GM12878 (cell line): ENCODE results near the gene TTC9C. TPM values are rescaled to one million over a fixed set of nuclear protein-coding genes. Genes with fewer than 3 reads are reported as not detected.

Experiments
- BHLHE40 ChIP-seq, 2 experiments: fragments of 450-650 bp in 1 of 2; IDR thresholded peaks; 2 replicates each; pipeline ENCODE4 v1.6.1; 2011 to 2017; ENCODE audit warnings: low read depth in 2 of 2, borderline replicate concordance in 1 of 2, improper control_type of control experiment in 1 of 2, low read length in 1 of 2, mild to moderate bottlenecking in 1 of 2
- BRCA1 ChIP-seq: IDR thresholded peaks from 2 replicates; pipeline ENCODE4 v1.6.1; 2011; ENCODE audit warnings: low read depth, low read length, improper control_type of control experiment
- CHD4 ChIP-seq: fragments of 200-600 bp; sonication (generic); IDR thresholded peaks from 2 replicates; pipeline ENCODE4 v1.6.1; 2016; ENCODE audit warnings: mild to moderate bottlenecking
- CREM ChIP-seq: IDR thresholded peaks from 2 replicates; pipeline ENCODE4 v1.6.1; 2014; ENCODE audit warnings: antibody characterized with exemption, low read depth
- ETV6 ChIP-seq, 2 experiments: fragments of 450-650 bp in 1 of 2; IDR thresholded peaks in 1 of 2; conservative IDR thresholded peaks in 1 of 2; 2 replicates each; pipeline ENCODE4 v1.6.1; 2014; ENCODE audit warnings: antibody characterized with exemption in 1 of 2, borderline replicate concordance in 1 of 2, low read depth in 1 of 2, mild to moderate bottlenecking in 1 of 2, moderate library complexity in 1 of 2
- GATAD2B ChIP-seq: fragments of 450-650 bp; conservative IDR thresholded peaks from 2 replicates; pipeline ENCODE4 v1.6.1; 2017; ENCODE audit warnings: low read depth, mild to moderate bottlenecking, moderate library complexity
- JUND ChIP-seq: IDR thresholded peaks from 2 replicates; pipeline ENCODE4 v1.6.1; 2012; ENCODE audit warnings: low read depth, mild to moderate bottlenecking, low read length, improper control_type of control experiment, moderate library complexity
- MXI1 ChIP-seq: fragments of 150-350 bp; IDR thresholded peaks from 2 replicates; pipeline ENCODE4 v1.6.1; 2011; ENCODE audit warnings: low read depth, mild to moderate bottlenecking, inconsistent platforms, low read length, improper control_type of control experiment
- NFIC ChIP-seq: IDR thresholded peaks from 2 replicates; pipeline ENCODE4 v1.6.1; 2012; ENCODE audit warnings: low read depth, mild to moderate bottlenecking, inconsistent platforms, low read length, moderate library complexity
- NRF1 ChIP-seq: conservative IDR thresholded peaks from 2 replicates; pipeline ENCODE4 v1.6.1; 2011; ENCODE audit warnings: mild to moderate bottlenecking, low read depth, low read length, improper control_type of control experiment
- RAD21 ChIP-seq: IDR thresholded peaks from 2 replicates; pipeline ENCODE4 v1.6.1; 2011; ENCODE audit warnings: mild to moderate bottlenecking, low read depth, low read length, moderate library complexity; ENCODE audit not compliant: insufficient read depth
- RUNX3 ChIP-seq: IDR thresholded peaks from 2 replicates; pipeline ENCODE4 v1.6.1; 2012; ENCODE audit warnings: low read length, inconsistent platforms
- SIX5 ChIP-seq: IDR thresholded peaks from 2 replicates; pipeline ENCODE4 v1.6.1; 2011; ENCODE audit warnings: mild to moderate bottlenecking, low read depth, low read length, moderate library complexity; ENCODE audit not compliant: severe bottlenecking
- SMARCA5 ChIP-seq: fragments of 450-650 bp; IDR thresholded peaks from 2 replicates; pipeline ENCODE4 v1.6.1; 2017; ENCODE audit warnings: mild to moderate bottlenecking
- SMC3 ChIP-seq: IDR thresholded peaks from 2 replicates; pipeline ENCODE4 v1.6.1; 2011; ENCODE audit warnings: low read length, improper control_type of control experiment, borderline replicate concordance
- STAT1 ChIP-seq: fragments of 450-650 bp; conservative IDR thresholded peaks from 2 replicates; pipeline ENCODE4 v1.6.1; 2014; ENCODE audit warnings: antibody characterized with exemption, mild to moderate bottlenecking
- TAF1 ChIP-seq: IDR thresholded peaks from 2 replicates; pipeline ENCODE4 v1.6.1; 2011; ENCODE audit warnings: mild to moderate bottlenecking, low read depth, low read length, borderline replicate concordance
- WRNIP1 ChIP-seq: IDR thresholded peaks from 2 replicates; pipeline ENCODE4 v1.6.1; 2011; ENCODE audit warnings: low read depth, low read length, improper control_type of control experiment, borderline replicate concordance
- ZNF24 ChIP-seq: fragments of 450-650 bp; IDR thresholded peaks from 2 replicates; pipeline ENCODE4 v1.6.1; 2017; ENCODE audit warnings: antibody characterized with exemption, mild to moderate bottlenecking
- ZZZ3 ChIP-seq: IDR thresholded peaks from 2 replicates; pipeline ENCODE4 v1.6.1; 2011; ENCODE audit warnings: low read depth; ENCODE audit not compliant: control insufficient read depth, insufficient read length
- polyA plus RNA-seq, 11 experiments: library from polyadenylated mRNA; depleted of rRNA in 4 of 11; unstranded in 6 of 11; stranded (reverse) in 5 of 11; fragments of >200 nt; fragmentation: Nextera tagmentation in 4 of 11; fragmentation: Illumina TruSeq in 1 of 11; extraction: Ambion mirVana in 4 of 11; extraction: Trizol in 1 of 11; gene quantifications; 1 replicate in 1 of 11; 2 replicates in 10 of 11; pipeline versions ENCODE4 v1.2.1 to v1.2.3, GENCODE V29; 2011 to 2016; ENCODE audit warnings: inconsistent platforms in 2 of 11, missing spikeins in 2 of 11, low read depth in 1 of 11
- total RNA-seq, 4 experiments: library from RNA; depleted of rRNA in 3 of 4; stranded (reverse); fragments of >200 nt in 3 of 4; fragmentation: Illumina TruSeq in 1 of 4; extraction: Trizol in 1 of 4; gene quantifications; 2 replicates each; pipeline versions ENCODE4 v1.2.1 to v1.2.3, GENCODE V29; 2013 to 2021
- TF ChIP-seq, protein P1 (sequence below): fragments of 450-650 bp; IDR thresholded peaks from 2 replicates; pipeline ENCODE4 v1.6.1; 2016; ENCODE audit warnings: mild to moderate bottlenecking
- TF ChIP-seq, protein P2 (sequence below): fragments of 150-350 bp; IDR thresholded peaks from 2 replicates; pipeline ENCODE4 v1.6.1; 2016; ENCODE audit warnings: low read depth, low read length
- TF ChIP-seq, protein P3 (sequence below): fragments of 450-650 bp; formaldehyde crosslinking; IDR thresholded peaks from 2 replicates; pipeline ENCODE4 v1.4.0; 2022; ENCODE audit warnings: mild to moderate bottlenecking, moderate library complexity
- TF ChIP-seq, protein P4 (sequence below): fragments of 150-350 bp; IDR thresholded peaks from 2 replicates; pipeline ENCODE4 v1.6.1; 2014; ENCODE audit warnings: mild to moderate bottlenecking, low read depth, low read length

TTC9C gene
- total and polyA plus RNA-seq, 10 of the 15 experiments (the other 5 are each of a cell fraction or from before 2014, with no cell fraction given): 42.0 to 72.3 (median 50.4) TPM

DNA sequence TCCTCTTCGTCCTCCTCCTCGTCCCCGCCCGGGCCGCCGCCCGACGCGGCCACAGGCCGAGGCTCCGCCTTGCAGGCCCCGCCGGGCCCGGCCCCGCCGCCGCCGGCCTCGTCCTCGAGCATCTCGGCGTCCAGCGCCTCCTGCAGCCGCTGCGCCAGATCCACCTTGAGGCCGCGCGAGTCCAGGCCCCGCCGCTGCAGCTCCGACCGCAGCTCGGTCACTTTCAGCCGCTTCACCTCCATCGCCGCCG is 1.4 kb upstream of the TTC9C start (continued):
- no peak for TF ChIP-seq RAD21
- no peak for TF ChIP-seq CHD4
- peak; percentile 85; the same call in 1 of the 2 replicates for TF ChIP-seq SMARCA5
- TF ChIP-seq ZNF24: no peak
- TF ChIP-seq, protein P1, sequence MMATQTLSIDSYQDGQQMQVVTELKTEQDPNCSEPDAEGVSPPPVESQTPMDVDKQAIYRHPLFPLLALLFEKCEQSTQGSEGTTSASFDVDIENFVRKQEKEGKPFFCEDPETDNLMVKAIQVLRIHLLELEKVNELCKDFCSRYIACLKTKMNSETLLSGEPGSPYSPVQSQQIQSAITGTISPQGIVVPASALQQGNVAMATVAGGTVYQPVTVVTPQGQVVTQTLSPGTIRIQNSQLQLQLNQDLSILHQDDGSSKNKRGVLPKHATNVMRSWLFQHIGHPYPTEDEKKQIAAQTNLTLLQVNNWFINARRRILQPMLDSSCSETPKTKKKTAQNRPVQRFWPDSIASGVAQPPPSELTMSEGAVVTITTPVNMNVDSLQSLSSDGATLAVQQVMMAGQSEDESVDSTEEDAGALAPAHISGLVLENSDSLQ: no peak
- TF ChIP-seq GATAD2B: peak; percentile 94; the same call in 1 of the 2 replicates
- peak; percentile 67 for TF ChIP-seq RUNX3
- no peak for TF ChIP-seq STAT1
- TF ChIP-seq JUND: no peak
- TF ChIP-seq SMC3: no peak
- no peak for TF ChIP-seq CREM
- TF ChIP-seq TAF1: 0 out of 2 replicates have a peak, but pooled peaks have one; percentile 85
- TF ChIP-seq ZZZ3: no peak
- TF ChIP-seq, protein P2, sequence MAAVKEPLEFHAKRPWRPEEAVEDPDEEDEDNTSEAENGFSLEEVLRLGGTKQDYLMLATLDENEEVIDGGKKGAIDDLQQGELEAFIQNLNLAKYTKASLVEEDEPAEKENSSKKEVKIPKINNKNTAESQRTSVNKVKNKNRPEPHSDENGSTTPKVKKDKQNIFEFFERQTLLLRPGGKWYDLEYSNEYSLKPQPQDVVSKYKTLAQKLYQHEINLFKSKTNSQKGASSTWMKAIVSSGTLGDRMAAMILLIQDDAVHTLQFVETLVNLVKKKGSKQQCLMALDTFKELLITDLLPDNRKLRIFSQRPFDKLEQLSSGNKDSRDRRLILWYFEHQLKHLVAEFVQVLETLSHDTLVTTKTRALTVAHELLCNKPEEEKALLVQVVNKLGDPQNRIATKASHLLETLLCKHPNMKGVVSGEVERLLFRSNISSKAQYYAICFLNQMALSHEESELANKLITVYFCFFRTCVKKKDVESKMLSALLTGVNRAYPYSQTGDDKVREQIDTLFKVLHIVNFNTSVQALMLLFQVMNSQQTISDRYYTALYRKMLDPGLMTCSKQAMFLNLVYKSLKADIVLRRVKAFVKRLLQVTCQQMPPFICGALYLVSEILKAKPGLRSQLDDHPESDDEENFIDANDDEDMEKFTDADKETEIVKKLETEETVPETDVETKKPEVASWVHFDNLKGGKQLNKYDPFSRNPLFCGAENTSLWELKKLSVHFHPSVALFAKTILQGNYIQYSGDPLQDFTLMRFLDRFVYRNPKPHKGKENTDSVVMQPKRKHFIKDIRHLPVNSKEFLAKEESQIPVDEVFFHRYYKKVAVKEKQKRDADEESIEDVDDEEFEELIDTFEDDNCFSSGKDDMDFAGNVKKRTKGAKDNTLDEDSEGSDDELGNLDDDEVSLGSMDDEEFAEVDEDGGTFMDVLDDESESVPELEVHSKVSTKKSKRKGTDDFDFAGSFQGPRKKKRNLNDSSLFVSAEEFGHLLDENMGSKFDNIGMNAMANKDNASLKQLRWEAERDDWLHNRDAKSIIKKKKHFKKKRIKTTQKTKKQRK: no peak
- no peak for TF ChIP-seq MXI1
- TF ChIP-seq ETV6 (conservative IDR thresholded peaks at IDR 0.05 in 1 of 2, IDR thresholded peaks at IDR 0.05 in 1 of 2; ENCODE audit: borderline replicate concordance in 1 of 2, low read depth in 1 of 2): no peak
- no peak for TF ChIP-seq BRCA1
- TF ChIP-seq, protein P3, sequence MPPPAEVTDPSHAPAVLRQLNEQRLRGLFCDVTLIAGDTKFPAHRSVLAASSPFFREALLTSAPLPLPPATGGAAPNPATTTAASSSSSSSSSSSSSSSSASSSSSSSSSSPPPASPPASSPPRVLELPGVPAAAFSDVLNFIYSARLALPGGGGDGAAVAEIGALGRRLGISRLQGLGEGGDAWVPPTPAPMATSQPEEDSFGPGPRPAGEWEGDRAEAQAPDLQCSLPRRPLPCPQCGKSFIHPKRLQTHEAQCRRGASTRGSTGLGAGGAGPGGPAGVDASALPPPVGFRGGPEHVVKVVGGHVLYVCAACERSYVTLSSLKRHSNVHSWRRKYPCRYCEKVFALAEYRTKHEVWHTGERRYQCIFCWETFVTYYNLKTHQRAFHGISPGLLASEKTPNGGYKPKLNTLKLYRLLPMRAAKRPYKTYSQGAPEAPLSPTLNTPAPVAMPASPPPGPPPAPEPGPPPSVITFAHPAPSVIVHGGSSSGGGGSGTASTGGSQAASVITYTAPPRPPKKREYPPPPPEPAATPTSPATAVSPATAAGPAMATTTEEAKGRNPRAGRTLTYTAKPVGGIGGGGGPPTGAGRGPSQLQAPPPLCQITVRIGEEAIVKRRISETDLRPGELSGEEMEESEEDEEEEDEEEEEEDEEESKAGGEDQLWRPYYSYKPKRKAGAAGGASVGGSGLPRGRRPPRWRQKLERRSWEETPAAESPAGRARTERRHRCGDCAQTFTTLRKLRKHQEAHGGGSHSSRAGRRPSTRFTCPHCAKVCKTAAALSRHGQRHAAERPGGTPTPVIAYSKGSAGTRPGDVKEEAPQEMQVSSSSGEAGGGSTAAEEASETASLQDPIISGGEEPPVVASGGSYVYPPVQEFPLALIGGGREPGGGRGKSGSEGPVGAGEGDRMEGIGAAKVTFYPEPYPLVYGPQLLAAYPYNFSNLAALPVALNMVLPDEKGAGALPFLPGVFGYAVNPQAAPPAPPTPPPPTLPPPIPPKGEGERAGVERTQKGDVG (CRISPR knock-in tag): no peak
- TF ChIP-seq NRF1: no peak
- TF ChIP-seq WRNIP1: no peak
- TF ChIP-seq, protein P4, sequence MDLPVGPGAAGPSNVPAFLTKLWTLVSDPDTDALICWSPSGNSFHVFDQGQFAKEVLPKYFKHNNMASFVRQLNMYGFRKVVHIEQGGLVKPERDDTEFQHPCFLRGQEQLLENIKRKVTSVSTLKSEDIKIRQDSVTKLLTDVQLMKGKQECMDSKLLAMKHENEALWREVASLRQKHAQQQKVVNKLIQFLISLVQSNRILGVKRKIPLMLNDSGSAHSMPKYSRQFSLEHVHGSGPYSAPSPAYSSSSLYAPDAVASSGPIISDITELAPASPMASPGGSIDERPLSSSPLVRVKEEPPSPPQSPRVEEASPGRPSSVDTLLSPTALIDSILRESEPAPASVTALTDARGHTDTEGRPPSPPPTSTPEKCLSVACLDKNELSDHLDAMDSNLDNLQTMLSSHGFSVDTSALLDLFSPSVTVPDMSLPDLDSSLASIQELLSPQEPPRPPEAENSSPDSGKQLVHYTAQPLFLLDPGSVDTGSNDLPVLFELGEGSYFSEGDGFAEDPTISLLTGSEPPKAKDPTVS: no peak
- TF ChIP-seq BHLHE40 (IDR thresholded peaks at IDR 0.05; ENCODE audit: borderline replicate concordance in 1 of 2, low read depth in 2 of 2, low read length in 1 of 2): no peak
- no peak for TF ChIP-seq SIX5
- no peak for TF ChIP-seq NFIC
